GM19023 (cell line): ENCODE measurements around the gene TBC1D22B.
"Not testable (repeated sequence)": the region's sequence is repeated elsewhere in the genome, so short reads cannot be mapped to it uniquely, and the experiment has no call there.

Experiments
- ATAC-seq: cut with Tn5 transposase; IDR thresholded peaks from one replicate; pipeline ENCODE4 v1.9.1; 2021; ENCODE audit warnings: mild to moderate bottlenecking, moderate library complexity; ENCODE audit not compliant: unreplicated experiment

Gene TBC1D22B

DNA sequence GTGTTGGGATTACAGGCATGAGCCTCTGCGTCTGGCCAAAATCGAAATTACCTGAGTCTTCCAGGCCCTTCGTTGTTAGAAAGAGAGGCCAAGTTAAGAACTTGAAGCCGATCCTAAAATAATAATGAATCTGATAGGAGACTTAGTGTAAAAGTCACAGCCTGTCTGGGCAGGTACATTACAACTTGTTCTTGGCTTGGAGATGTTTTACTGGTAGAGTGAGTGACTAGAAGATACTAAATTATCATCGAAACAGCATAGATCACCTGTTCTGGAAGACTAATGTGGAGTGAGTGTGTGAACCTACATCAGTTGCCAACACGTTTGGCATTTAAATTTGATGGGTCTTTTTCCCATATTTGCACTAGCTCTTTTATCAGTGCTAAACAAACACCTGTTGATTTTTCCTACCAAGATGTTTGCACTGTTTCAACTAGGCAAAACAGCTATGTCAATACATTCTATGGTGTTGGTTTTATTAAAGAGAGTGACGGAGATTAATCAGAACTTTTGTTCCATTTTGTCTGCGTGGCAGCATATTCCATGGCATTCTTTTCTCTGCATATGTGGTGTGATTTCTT, 5.0 kb downstream of the TBC1D22B start:
- no peak for ATAC-seq

GRCh38 chr6:37265001-37265400, 7.4 kb downstream of the TBC1D22B start:
- no peak for ATAC-seq

DNA sequence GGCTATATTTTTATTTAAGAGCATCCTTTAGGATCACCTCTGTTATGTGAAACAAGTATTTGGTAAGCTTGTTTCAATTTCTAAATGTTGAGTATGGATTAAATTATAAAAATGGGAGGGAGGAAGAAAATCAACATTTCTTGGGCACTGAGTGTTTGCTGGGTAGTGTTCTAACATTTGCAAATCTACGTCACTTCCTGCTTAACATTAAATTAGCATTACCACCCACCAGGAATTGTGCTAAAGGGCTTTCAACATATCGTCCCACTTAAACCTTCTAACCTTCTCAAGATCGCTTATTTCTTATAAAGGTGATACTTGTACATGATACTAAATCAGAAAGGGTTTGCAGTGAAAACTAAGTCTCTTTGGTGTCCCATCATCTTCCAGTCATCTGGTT, 8.3 kb downstream of the TBC1D22B start:
- ATAC-seq, result no peak

DNA sequence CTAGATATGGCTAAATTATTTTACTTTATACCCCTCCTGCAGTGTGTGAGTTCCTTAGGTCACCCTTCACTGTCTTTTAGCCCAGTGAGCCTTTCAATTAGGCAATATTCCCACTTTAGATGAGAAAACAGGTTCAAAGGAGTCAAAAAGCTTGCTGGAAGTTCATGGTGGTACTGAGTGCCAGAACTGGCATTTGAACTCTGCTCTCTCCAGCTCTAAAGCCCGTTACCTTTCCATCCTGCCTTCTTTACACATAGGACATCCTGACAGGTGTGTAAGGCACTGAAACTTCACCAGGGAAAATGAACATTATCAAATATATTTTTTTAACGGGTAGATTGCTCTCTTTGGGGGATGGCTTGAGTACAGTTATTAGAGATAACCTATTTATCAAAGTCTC, 11.5 kb downstream of the TBC1D22B start:
- ATAC-seq, result no peak

- no peak for ATAC-seq
These were observed 15.4 kb downstream of the TBC1D22B start for GRCh38 chr6:37272834-37273566.

GRCh38 chr6:37273690-37274089, 16.1 kb downstream of the TBC1D22B start:
- no peak for ATAC-seq

GRCh38 chr6:37275350-37275749, 17.8 kb downstream of the TBC1D22B start:
- no peak for ATAC-seq

- no peak for ATAC-seq
These were observed 19.4 kb downstream of the TBC1D22B start for GRCh38 chr6:37277001-37277409.

DNA sequence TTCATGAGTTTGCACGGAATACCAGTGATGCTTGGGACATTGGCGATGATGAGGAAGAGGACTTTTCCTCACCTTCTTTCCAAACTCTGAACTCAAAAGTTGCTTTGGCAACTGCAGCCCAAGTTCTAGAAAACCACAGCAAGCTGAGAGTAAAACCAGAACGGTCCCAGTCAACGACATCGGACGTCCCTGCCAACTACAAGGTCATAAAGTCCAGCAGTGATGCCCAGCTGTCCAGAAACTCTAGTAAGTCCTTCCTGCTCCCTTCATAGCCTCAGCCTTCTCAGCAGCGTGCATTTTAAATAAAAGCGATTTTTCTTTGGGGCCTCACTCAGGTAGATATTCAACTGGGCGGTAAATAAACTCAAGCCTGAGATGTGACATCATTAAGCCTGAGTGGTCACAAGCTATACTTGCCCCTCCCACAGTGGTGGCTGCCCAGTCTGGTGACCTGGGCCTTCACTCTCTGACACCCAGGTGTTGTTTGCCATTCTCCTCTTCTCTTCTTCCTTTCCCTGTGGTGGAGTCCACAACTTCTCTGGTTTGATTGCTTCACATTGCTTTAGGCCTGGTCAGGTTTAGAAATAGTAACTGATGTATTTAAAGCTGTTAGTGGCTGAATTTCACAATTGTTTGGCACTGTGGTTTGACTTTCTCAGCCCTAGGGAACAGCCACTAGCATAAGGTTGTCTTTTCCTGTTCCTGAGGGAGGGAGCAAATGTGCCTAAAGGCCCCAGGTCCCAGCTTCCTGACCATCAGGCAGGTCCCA, 22.0 kb downstream of the TBC1D22B start:
- no peak for ATAC-seq

- ATAC-seq, result no peak
These were observed 22.8 kb downstream of the TBC1D22B start for GRCh38 chr6:37280162-37280887.

DNA sequence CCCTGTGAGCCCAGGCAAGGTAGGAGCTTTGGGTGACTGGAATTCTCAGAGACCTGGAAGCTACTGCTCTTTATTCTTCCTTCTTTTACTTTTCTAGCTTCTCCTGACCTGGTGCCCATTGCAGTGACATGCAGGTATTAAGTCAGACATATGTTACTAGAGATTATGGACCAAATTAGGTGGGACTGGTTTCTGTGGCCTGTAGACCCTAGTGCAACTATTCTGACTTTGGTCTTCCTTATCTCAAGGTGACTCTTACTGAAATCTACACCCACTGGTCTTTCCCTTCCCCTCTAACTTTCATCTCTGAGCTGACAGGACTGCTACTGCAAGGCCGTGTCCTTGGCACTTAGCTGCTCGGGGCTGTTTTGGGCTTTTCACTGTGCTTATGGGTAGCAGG, 24.8 kb downstream of the TBC1D22B start:
- ATAC-seq, result no peak

DNA sequence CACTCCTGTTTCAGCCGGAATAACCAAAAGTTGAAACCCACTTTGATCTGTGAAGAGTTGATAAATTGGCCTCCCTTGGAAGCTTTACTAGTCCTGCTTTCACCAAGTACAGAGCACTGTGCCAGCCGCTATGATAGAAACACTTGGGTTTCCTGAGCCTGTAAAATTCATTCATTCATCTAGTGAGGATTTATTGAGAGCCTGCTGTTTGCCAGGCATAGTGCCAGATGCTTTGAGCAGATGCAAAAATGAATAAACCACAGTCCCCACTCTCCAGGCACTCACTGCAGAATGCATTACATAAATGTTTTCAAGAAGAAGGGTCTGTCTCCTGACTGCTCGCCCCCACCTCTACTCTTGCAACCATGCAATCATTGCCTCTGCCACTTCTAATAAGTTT, 25.7 kb downstream of the TBC1D22B start:
- no peak for ATAC-seq

DNA sequence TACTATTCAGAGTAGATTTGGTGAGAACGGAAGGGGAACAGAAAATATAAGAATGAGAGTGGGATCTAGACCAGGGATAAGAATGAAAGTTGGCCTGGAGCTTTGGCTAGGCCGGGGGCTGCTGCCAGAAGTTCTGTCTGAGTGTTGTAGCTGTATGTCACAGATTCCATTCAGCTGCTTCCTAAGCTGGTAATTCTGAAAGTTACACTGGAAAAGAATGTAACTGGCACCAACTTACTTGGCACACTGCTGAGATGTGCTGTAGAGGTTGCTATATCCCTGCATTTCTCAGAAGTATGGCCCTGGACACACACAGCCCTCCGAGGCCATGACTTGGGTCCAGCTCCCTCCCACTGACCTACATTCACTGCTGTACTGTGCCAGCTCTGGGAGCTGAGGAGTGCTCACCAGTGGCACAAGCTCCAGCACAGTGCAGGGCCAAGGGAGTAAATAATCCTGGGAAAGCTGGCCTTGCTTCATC, 26.1 kb downstream of the TBC1D22B start:
- no peak for ATAC-seq

- no peak for ATAC-seq
These were observed 27.2 kb downstream of the TBC1D22B start for GRCh38 chr6:37284781-37285180.

DNA sequence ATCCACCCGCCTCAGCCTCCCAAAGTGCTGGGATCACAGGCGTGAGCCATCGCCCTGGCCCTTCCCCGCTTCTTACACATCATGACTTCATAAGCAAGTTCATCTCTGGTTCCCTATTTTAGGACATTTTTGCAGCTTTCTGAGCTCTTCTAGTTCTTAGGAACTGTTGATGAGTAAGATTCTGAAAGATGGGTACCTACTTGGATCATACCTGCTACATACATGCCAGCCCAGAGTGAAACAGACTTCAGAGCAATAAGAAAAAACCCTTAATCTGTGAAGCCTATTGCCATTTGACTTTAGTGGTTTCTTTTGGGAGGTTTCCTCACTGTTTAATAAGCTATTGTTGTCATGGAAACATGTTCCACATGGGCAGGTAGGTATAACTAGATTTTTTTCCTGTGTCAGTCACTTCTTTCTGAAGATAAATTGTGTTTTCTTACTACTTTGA, 28.3 kb downstream of the TBC1D22B start:
- ATAC-seq, result no peak

GRCh38 chr6:37287519-37288157, 30.1 kb downstream of the TBC1D22B start:
- no peak for ATAC-seq

DNA sequence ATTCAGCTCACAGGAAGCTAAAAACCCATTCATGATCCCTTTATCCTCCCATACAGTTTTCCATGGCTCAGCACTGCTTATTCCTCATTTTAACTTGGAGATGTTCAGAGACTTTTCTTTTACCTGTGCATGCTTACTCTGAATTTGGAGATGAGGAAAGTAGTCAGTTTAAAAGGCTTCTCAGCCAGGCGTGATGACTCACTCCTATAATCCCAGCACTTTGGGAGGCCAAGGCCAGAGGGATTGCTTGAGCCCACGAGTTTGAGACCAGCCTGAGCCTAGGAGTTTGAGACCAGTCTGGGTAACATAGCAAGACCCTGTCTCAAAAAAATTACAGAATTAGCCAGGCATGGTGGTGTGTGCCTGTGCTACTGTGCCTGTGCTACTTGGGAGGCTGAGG, 30.7 kb downstream of the TBC1D22B start:
- ATAC-seq, result no peak

- no peak for ATAC-seq
These were observed 32.4 kb downstream of the TBC1D22B start for GRCh38 chr6:37289931-37290330.

DNA sequence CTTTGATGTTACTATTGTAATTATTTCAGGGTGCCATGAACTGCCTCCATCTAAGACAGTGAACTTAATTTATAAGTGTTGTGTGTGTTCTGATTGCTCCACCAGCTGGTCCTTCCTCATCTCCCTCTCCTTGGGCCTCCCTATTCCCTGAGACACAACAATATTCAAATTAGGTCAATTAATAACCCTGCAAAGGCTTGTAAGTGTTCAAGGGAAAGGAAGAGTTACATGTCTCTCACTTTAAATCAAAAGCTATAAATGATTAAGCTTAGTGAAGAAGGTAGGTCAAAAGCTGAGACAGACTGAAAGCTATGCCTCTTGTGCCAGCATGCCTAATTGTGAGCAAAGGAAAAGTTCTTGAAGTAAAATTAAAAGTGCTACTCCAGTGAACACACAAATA, 35.9 kb downstream of the TBC1D22B start:
- no peak for ATAC-seq

GRCh38 chr6:37297637-37298036, 40.1 kb downstream of the TBC1D22B start:
- ATAC-seq, result not testable (repeated sequence)

- no peak for ATAC-seq
These were observed 41.4 kb downstream of the TBC1D22B start for GRCh38 chr6:37298958-37299357.
